GM10266 (cell line): Measurements from ENCODE around the gene NOTUM.
"Not testable (repeated sequence)": the region's sequence is repeated elsewhere in the genome, so short reads cannot be mapped to it uniquely, and the experiment has no call there.

ENCODE experiments used
- DNase-seq: peaks from one replicate; pipeline ENCODE4 v3.0.0; 2012; ENCODE audit errors: extremely low spot score
- CTCF ChIP-seq: IDR thresholded peaks from 2 replicates; pipeline ENCODE4 v1.5.1; 2012; ENCODE audit warnings: mild to moderate bottlenecking, low read depth; ENCODE audit not compliant: control insufficient read depth, insufficient read depth; ENCODE audit errors: missing control alignments

The NOTUM gene

GRCh38 chr17:81923302-81924260, 37.4 kb downstream of the NOTUM start:
- TF ChIP-seq CTCF, result no peak
- no peak for DNase-seq

- TF ChIP-seq CTCF, result no peak
- DNase-seq, result no peak
Observed at GRCh38 chr17:81922566-81923301, 38.3 kb downstream of the NOTUM start.

GRCh38 chr17:81921996-81922565, 38.9 kb downstream of the NOTUM start:
- no peak for TF ChIP-seq CTCF
- no peak for DNase-seq

GRCh38 chr17:81921537-81921862, 39.5 kb downstream of the NOTUM start:
- no peak for TF ChIP-seq CTCF
- DNase-seq, result no peak

- DNase-seq, result no peak
- no peak for TF ChIP-seq CTCF
Observed at GRCh38 chr17:81920612-81921536, 40.1 kb downstream of the NOTUM start.

- no peak for TF ChIP-seq CTCF
- no peak for DNase-seq
Observed at GRCh38 chr17:81918832-81919545, 42.0 kb downstream of the NOTUM start.

GRCh38 chr17:81918333-81918669, 42.7 kb downstream of the NOTUM start:
- DNase-seq, result not testable (repeated sequence)
